Measurements from ENCODE around the gene LAMA5.

DNA sequence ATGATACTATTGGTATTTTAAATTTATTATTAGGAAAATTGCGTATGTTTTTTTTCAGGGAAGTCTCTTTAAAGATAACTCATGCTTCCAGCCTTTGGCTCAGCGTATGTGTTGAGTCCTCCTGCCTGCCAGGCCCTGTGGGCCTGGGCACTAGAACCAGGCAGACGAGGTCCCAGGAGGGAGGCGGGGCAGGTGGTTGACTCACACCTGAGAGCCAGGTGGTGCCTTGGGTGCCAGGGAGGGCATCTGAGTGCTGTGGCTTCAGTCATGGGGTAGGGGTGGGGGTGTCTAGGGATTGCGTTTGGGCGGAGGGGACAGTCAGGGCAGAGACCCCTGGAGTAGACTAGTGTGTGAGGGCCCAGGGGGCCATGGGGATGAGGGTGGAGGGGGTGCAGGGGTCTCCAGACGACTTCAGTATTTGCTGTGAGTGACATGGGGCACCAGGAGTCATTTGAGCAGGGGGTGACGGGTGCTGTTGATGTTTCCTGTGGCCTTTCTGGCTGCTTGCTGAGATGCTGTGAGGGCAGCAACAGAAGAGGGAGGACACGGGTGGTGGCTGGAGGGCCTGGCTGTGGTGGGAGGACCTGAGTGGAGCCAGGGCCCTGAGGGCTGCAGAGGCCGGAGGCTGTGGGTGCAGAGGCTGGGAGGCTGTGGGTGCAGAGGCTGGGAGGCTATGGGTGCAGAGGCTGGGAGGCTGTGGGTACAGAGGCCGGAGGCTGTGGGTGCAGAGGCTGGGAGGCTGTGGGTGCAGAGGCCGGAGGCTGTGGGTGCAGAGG is 79.2 kb downstream of the LAMA5 start:
- TF ChIP-seq POLR2AphosphoS5 (IDR thresholded peaks at IDR 0.05): no peak
- TF ChIP-seq, protein P1, sequence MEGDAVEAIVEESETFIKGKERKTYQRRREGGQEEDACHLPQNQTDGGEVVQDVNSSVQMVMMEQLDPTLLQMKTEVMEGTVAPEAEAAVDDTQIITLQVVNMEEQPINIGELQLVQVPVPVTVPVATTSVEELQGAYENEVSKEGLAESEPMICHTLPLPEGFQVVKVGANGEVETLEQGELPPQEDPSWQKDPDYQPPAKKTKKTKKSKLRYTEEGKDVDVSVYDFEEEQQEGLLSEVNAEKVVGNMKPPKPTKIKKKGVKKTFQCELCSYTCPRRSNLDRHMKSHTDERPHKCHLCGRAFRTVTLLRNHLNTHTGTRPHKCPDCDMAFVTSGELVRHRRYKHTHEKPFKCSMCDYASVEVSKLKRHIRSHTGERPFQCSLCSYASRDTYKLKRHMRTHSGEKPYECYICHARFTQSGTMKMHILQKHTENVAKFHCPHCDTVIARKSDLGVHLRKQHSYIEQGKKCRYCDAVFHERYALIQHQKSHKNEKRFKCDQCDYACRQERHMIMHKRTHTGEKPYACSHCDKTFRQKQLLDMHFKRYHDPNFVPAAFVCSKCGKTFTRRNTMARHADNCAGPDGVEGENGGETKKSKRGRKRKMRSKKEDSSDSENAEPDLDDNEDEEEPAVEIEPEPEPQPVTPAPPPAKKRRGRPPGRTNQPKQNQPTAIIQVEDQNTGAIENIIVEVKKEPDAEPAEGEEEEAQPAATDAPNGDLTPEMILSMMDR (IDR thresholded peaks at IDR 0.05): no peak

Measured in breast epithelium (tissue), 3 donors.